HepG2 (cell line): ENCODE data around the gene ERVMER34-1. TPM values are rescaled to one million over a fixed set of nuclear protein-coding genes. Genes with fewer than 3 reads are reported as not detected.

Experiments used
- ARID2 ChIP-seq: sonication (generic); formaldehyde crosslinking; IDR thresholded peaks from 2 replicates; pipeline ENCODE4 v1.8.1; 2022; ENCODE audit warnings: mild to moderate bottlenecking, missing genetic modification reagents, borderline replicate concordance
- GPN1 ChIP-seq: sonication (generic); formaldehyde crosslinking; IDR thresholded peaks from 2 replicates; pipeline ENCODE4 v1.5.1; 2020; ENCODE audit warnings: missing genetic modification reagents, borderline replicate concordance
- MBD4 ChIP-seq: IDR thresholded peaks from 2 replicates; pipeline ENCODE4 v1.6.1; 2012; ENCODE audit warnings: low read length, inconsistent platforms, borderline replicate concordance
- MEIS1 ChIP-seq: sonication (generic); formaldehyde crosslinking; IDR thresholded peaks from 2 replicates; pipeline ENCODE4 v1.9.0; 2021; ENCODE audit warnings: mild to moderate bottlenecking, missing genetic modification reagents, moderate library complexity, borderline replicate concordance
- NCOA1 ChIP-seq: sonication (generic); formaldehyde crosslinking; IDR thresholded peaks from 2 replicates; pipeline ENCODE4 v1.9.0; 2021; ENCODE audit warnings: missing genetic modification reagents
- POLR2G ChIP-seq: fragments of 200-400 bp; formaldehyde crosslinking; IDR thresholded peaks from 2 replicates; pipeline ENCODE4 v1.6.1; 2018; ENCODE audit warnings: mild to moderate bottlenecking, low read depth, low read length, moderate library complexity
- RAD51 ChIP-seq: fragments of 450-650 bp; IDR thresholded peaks from 2 replicates; pipeline ENCODE4 v1.6.1; 2016; ENCODE audit warnings: borderline replicate concordance
- RFXANK ChIP-seq: IDR thresholded peaks from 2 replicates; pipeline ENCODE4 v1.6.1; 2016
- ZNF224 ChIP-seq: sonication (generic); formaldehyde crosslinking; IDR thresholded peaks from 2 replicates; pipeline ENCODE4 v1.5.0; 2020; ENCODE audit warnings: mild to moderate bottlenecking, missing genetic modification reagents
- ZNF34 ChIP-seq: sonication (generic); formaldehyde crosslinking; IDR thresholded peaks from 2 replicates; pipeline ENCODE4 v1.4.0; 2020; ENCODE audit warnings: mild to moderate bottlenecking, missing genetic modification reagents, borderline replicate concordance
- ZNF549 ChIP-seq: sonication (generic); formaldehyde crosslinking; IDR thresholded peaks from 2 replicates; pipeline ENCODE4 v1.5.0; 2020; ENCODE audit warnings: missing genetic modification reagents
- ZNF841 ChIP-seq: sonication (generic); formaldehyde crosslinking; IDR thresholded peaks from 2 replicates; pipeline ENCODE4 v1.8.1; 2023; ENCODE audit warnings: missing genetic modification reagents, borderline replicate concordance
- ZSCAN21 ChIP-seq: sonication (generic); formaldehyde crosslinking; IDR thresholded peaks from 2 replicates; pipeline ENCODE4 v1.8.0; 2022; ENCODE audit warnings: mild to moderate bottlenecking, missing genetic modification reagents, moderate library complexity, borderline replicate concordance
- ZSCAN9 ChIP-seq: IDR thresholded peaks from 2 replicates; pipeline ENCODE4 v1.6.1; 2016; ENCODE audit warnings: borderline replicate concordance
- polyA plus RNA-seq, 8 experiments: library from polyadenylated mRNA; depleted of rRNA in 3 of 8; stranded (reverse) in 7 of 8; unstranded in 1 of 8; fragments of >200 nt; fragmentation: Illumina TruSeq in 4 of 8; extraction: Trizol in 4 of 8; gene quantifications; 2 replicates each; pipeline versions ENCODE4 v1.2.1 to v1.2.3, GENCODE V29; 2011 to 2016; ENCODE audit warnings: low read depth in 4 of 8, missing spikeins in 1 of 8, mixed read lengths in 1 of 8; ENCODE audit not compliant: insufficient read depth in 1 of 8
- total RNA-seq, 5 experiments: library from RNA; depleted of rRNA; stranded (reverse); fragments of >200 nt; fragmentation: Illumina TruSeq; extraction: Trizol; gene quantifications; 2 replicates each; pipeline ENCODE4 v1.2.3, GENCODE V29; 2016; ENCODE audit warnings: low read depth in 1 of 5
- TF ChIP-seq, protein P1 (sequence below), 2 experiments: sonication (generic) in 1 of 2; formaldehyde crosslinking in 1 of 2; IDR thresholded peaks; 2 replicates each; pipeline versions ENCODE4 v1.4.0 to v1.6.1; 2018 to 2020; ENCODE audit warnings: missing genetic modification reagents in 2 of 2, borderline replicate concordance in 1 of 2, low read depth in 1 of 2, mild to moderate bottlenecking in 1 of 2, missing biosample characterization in 1 of 2
- TF ChIP-seq, protein P2 (sequence below): sonication (generic); formaldehyde crosslinking; IDR thresholded peaks from 2 replicates; pipeline ENCODE4 v1.4.0; 2020; ENCODE audit warnings: mild to moderate bottlenecking, missing genetic modification reagents
- TF ChIP-seq, protein P3 (sequence below): sonication (generic); formaldehyde crosslinking; IDR thresholded peaks from one replicate; pipeline ENCODE4 v1.5.1; 2020; ENCODE audit warnings: mild to moderate bottlenecking, missing genetic modification reagents; ENCODE audit errors: not compliant biosample characterization

The ERVMER34-1 gene
- total and polyA plus RNA-seq, 2 of the 13 experiments (the other 11 are each of a cell fraction or from before 2014, with no cell fraction given): 0.04 to 0.35 TPM

DNA sequence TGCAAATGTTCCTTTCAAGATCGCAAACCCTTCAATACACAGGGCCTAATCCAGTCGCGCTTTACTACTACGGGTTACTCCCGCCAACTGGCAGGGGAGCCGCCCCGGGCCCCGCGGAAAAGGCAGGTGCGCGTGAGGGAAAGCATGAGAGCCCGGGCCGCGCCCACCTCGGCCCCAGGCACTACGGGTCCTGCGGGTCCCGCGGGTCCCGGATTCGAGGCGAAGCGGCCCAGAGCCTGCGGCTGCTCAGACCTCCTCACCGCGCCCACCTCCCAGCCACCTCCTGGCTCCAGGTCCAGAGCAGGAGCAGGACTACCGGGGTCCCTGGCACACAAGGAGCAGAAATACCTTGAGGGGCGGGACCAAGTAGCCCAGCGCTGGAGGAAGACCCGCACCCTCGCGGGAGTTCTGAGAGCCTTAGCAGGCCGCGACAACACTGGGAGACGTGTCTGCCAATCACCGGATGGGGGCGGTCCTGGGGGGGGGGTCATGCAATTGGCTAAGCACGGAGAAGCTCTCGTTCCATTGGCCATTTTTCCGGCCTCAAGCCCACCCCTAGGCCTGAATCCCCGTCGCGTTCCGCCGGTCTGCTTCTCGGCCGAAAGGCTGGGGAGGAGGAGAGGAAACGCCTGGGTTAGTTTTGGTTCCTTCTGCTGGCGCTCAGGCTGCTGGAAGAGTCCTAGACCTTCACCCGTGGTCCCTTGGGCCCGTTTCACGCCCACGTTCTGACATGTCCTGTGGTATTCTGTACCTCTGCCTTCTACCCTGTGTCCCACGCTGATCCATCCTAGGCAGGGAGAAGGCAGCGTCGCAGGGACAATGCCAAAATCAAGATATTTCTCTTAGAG lies 29.0 kb downstream of the ERVMER34-1 start (continued):
- TF ChIP-seq POLR2G: peak; percentile 85
- TF ChIP-seq, protein P1, sequence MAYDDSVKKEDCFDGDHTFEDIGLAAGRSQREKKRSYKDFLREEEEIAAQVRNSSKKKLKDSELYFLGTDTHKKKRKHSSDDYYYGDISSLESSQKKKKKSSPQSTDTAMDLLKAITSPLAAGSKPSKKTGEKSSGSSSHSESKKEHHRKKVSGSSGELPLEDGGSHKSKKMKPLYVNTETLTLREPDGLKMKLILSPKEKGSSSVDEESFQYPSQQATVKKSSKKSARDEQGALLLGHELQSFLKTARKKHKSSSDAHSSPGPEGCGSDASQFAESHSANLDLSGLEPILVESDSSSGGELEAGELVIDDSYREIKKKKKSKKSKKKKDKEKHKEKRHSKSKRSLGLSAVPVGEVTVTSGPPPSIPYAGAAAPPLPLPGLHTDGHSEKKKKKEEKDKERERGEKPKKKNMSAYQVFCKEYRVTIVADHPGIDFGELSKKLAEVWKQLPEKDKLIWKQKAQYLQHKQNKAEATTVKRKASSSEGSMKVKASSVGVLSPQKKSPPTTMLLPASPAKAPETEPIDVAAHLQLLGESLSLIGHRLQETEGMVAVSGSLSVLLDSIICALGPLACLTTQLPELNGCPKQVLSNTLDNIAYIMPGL (CRISPR knock-in tag; IDR thresholded peaks at IDR 0.05; ENCODE audit: borderline replicate concordance in 1 of 2, low read depth in 1 of 2): no peak
- TF ChIP-seq RAD51: no peak
- peak; percentile 52; the same call in 1 of the 2 replicates for TF ChIP-seq ZSCAN21
- no peak for TF ChIP-seq MBD4
- no peak for TF ChIP-seq ZNF841 (CRISPR knock-in tag)
- TF ChIP-seq ZNF34 (CRISPR knock-in tag): 0 out of 2 replicates have a peak, but pooled peaks have one; percentile 23
- no peak for TF ChIP-seq ARID2 (CRISPR knock-in tag)
- no peak for TF ChIP-seq GPN1
- TF ChIP-seq ZNF224 (CRISPR knock-in tag): no peak
- TF ChIP-seq MEIS1 (CRISPR knock-in tag): no peak
- TF ChIP-seq, protein P2, sequence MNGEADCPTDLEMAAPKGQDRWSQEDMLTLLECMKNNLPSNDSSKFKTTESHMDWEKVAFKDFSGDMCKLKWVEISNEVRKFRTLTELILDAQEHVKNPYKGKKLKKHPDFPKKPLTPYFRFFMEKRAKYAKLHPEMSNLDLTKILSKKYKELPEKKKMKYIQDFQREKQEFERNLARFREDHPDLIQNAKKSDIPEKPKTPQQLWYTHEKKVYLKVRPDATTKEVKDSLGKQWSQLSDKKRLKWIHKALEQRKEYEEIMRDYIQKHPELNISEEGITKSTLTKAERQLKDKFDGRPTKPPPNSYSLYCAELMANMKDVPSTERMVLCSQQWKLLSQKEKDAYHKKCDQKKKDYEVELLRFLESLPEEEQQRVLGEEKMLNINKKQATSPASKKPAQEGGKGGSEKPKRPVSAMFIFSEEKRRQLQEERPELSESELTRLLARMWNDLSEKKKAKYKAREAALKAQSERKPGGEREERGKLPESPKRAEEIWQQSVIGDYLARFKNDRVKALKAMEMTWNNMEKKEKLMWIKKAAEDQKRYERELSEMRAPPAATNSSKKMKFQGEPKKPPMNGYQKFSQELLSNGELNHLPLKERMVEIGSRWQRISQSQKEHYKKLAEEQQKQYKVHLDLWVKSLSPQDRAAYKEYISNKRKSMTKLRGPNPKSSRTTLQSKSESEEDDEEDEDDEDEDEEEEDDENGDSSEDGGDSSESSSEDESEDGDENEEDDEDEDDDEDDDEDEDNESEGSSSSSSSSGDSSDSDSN (CRISPR knock-in tag): no peak; the same call in 1 of the 2 replicates
- TF ChIP-seq ZSCAN9 (CRISPR knock-in tag): no peak
- no peak for TF ChIP-seq RFXANK (CRISPR knock-in tag)
- no peak for TF ChIP-seq NCOA1 (CRISPR knock-in tag)
- TF ChIP-seq, protein P3, sequence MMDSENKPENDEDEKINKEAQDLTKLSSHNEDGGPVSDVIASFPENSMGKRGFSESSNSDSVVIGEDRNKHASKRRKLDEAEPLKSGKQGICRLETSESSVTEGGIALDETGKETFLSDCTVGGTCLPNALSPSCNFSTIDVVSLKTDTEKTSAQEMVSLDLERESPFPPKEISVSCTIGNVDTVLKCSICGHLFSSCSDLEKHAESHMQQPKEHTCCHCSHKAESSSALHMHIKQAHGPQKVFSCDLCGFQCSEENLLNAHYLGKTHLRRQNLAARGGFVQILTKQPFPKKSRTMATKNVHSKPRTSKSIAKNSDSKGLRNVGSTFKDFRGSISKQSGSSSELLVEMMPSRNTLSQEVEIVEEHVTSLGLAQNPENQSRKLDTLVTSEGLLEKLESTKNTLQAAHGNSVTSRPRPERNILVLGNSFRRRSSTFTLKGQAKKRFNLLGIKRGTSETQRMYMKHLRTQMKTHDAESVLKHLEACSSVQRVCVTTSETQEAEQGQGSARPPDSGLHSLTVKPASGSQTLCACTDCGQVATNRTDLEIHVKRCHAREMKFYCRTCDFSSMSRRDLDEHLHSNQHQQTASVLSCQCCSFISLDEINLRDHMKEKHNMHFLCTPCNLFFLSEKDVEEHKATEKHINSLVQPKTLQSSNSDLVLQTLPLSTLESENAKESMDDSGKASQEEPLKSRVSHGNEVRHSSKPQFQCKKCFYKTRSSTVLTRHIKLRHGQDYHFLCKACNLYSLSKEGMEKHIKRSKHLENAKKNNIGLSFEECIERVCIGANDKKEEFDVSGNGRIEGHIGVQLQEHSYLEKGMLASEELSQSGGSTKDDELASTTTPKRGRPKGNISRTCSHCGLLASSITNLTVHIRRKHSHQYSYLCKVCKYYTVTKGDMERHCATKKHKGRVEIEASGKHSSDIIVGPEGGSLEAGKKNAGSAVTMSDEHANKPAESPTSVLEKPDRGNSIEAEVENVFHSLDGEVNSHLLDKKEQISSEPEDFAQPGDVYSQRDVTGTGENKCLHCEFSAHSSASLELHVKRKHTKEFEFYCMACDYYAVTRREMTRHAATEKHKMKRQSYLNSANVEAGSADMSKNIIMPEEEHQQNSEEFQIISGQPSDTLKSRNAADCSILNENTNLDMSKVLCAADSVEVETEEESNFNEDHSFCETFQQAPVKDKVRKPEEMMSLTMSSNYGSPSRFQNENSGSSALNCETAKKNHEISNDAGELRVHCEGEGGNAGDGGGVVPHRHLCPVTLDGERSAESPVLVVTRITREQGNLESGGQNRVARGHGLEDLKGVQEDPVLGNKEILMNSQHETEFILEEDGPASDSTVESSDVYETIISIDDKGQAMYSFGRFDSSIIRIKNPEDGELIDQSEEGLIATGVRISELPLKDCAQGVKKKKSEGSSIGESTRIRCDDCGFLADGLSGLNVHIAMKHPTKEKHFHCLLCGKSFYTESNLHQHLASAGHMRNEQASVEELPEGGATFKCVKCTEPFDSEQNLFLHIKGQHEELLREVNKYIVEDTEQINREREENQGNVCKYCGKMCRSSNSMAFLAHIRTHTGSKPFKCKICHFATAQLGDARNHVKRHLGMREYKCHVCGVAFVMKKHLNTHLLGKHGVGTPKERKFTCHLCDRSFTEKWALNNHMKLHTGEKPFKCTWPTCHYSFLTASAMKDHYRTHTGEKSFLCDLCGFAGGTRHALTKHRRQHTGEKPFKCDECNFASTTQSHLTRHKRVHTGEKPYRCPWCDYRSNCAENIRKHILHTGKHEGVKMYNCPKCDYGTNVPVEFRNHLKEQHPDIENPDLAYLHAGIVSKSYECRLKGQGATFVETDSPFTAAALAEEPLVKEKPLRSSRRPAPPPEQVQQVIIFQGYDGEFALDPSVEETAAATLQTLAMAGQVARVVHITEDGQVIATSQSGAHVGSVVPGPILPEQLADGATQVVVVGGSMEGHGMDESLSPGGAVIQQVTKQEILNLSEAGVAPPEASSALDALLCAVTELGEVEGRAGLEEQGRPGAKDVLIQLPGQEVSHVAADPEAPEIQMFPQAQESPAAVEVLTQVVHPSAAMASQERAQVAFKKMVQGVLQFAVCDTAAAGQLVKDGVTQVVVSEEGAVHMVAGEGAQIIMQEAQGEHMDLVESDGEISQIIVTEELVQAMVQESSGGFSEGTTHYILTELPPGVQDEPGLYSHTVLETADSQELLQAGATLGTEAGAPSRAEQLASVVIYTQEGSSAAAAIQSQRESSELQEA (CRISPR knock-in tag): peak; percentile 67
- TF ChIP-seq ZNF549 (CRISPR knock-in tag): no peak
